GM12874 (cell line): ENCODE measurements around the gene DNASE2.

ENCODE experiments used
- TF ChIP-seq, protein P1 (sequence below): IDR thresholded peaks from 2 replicates; pipeline ENCODE4 v1.5.1; 2011; ENCODE audit warnings: low read depth, mild to moderate bottlenecking, control low read depth, low read length, moderate library complexity; ENCODE audit not compliant: insufficient read depth

Gene DNASE2

DNA sequence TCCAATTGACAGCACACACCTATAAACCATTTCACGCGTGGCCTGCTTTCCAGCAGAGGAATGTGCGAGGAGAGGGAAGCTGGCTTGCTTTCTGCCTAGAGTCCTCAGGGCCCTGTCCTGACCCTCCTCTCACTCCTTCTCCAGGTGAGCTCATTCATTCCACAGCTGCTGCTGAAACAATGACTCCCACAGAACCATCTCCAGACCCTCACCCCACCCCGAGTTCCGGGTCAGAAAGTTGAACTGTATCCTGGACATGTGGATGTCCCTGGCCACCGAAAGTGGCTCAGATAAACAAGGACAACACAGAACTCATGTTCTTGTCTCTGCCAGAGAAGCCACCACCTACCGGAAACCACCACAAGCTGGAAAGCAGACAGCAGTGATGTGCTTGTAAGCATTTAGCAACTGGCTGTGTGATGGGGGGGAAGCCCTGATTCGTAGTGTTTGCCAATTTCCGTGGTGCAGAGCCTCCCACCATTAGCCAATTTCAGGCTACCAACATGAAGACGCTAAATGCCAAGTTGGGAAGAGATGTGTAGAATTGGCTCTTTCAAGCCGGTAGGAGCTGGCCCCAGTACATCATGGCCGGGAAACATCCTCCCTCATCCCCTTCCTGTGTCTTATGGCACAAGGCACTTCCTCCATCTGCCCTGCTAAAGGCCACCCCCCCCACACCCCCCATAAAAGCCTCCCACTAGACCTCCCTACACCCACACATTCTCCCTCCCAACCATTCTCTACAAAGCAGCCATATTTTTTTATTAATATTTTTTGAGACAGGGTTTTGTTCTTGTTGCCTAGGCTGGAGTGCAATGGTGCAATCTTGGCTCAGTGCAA is 32.8 kb upstream of the DNASE2 start:
- TF ChIP-seq, protein P1, sequence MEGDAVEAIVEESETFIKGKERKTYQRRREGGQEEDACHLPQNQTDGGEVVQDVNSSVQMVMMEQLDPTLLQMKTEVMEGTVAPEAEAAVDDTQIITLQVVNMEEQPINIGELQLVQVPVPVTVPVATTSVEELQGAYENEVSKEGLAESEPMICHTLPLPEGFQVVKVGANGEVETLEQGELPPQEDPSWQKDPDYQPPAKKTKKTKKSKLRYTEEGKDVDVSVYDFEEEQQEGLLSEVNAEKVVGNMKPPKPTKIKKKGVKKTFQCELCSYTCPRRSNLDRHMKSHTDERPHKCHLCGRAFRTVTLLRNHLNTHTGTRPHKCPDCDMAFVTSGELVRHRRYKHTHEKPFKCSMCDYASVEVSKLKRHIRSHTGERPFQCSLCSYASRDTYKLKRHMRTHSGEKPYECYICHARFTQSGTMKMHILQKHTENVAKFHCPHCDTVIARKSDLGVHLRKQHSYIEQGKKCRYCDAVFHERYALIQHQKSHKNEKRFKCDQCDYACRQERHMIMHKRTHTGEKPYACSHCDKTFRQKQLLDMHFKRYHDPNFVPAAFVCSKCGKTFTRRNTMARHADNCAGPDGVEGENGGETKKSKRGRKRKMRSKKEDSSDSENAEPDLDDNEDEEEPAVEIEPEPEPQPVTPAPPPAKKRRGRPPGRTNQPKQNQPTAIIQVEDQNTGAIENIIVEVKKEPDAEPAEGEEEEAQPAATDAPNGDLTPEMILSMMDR, result no peak

DNA sequence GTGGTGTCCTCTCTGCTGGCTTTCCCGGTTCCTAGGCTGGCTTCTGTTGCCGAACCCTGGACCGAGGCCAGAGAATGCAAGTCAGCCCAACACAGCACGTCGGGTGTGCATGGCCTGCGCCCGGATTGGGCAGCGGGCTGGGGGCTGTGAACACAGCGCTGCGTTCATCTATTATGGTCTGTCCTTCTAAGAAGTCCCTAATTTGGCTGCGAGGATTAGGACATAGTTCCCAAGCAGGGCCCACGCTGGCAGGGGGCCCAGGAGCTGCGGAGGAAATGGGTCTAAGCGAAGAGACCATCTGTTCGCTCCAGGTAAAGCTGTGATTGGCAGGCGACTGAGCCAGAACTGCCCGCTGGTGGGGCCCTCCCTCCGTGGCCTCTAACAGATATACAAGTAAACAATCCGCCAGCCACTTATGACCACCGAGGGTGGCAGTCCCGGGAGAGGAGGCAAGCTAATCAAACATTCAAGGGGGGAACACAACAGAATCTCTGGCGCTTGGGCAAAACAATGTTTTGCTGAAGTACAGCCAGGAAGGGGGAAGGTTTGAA is 31.8 kb upstream of the DNASE2 start:
- TF ChIP-seq, protein P1, result no peak

DNA sequence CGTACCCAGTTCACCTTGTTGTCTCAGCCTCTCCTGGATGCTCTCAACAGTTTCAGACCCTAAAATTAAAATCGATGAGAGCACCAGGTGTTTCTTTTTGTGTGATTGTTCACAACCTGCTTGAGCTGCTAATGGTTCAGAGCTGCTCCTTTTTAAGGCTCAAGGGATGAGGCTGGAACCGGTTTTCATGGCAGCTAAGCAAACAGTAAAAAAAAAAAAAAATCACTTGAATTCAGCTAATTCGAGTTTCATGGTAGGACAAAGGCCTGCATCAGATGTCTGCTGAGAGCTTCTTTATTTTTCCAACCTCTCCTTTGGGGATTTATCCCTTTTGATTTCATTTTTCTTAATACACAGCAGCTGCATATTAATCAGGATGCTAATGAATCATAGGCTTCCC is 31.3 kb upstream of the DNASE2 start:
- TF ChIP-seq, protein P1, result no peak

DNA sequence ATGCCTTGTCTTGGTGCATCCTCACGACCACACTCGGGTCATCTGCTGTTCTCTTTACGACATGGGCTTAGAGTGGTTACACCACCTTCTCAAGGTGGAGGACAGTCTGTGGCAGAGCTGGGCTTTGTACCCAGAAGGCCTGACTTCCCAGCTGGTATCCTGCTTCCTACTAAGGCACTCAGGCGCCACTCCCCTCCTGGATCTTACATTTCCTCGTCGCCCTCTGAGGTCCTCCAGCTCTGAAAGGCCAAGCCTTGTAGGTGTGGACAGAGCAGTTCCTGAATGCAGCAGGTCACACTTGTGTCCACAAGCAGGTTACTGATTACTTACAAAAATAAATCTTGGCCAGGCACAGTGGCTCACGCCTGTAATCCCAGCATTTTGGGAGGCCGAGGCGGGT is 25.9 kb upstream of the DNASE2 start:
- TF ChIP-seq, protein P1, result no peak

DNA sequence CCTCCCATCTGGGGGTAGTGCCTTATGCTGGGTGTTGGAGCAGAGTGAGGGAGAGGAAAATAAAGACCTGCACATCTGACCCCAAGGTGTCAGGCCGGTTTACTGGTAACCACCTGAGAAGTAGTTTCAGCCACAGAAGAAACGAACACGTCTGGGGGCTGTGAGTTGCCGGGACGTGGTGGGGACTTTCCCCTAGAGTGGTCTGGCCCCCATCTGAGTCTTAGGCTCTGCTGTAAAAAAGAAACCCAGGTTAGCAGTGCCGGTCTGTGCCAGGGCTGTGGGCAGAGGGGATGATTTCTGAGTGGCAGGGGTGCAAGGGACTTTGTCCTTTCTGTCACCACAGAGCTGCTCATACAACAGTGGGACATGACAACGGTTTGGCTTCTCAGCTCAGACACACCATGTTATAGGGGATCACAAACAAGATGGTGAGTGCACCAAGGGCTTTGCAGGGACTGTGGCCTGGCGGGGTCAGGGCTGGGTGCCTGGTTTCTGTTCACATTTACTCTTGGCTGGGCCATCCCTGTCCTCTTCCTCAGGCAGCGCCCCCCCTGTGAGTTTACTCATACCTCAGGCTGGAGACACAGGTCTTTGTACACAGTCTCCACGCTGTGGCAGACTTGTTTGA is 18.8 kb upstream of the DNASE2 start:
- TF ChIP-seq, protein P1, result no peak

DNA sequence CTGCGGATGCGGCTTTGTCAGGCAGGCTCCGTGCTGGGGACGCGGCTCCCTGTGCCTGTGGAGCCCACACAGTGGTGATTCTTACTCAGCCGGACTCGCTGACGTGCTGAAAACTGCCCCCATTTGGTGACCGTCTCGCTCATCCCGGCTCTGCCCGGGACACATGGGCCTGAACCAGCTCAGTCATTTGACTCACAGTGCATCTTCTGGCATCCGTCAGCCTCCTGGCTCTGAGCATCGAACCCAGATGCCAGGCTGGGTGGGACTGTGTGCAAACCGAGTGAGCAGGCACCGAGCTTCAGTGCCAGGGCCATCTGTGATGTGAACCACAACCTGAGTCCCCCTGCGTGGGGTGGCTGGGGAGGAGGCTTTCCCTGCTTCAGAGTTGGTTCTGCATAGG is 15.2 kb upstream of the DNASE2 start:
- TF ChIP-seq, protein P1, result no peak

DNA sequence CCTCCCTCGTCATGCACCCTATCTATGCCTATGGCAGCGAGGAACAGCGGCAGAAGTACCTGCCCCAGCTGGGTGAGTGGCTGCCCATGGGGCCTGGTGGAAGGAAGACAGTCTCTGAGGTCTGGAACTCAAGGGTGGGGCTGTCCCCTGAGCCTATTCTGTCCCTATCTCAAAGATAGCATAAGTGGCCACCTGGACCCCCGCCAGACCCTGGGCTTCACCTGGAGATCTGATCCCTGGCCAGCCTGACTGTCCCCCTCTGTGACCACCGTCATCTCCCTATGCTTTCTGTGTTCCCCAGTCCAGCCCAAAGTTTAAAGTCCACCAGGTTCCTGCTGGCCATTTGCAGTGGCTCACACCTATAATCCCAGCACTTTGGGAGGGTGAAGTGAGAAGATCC is 12.3 kb upstream of the DNASE2 start:
- TF ChIP-seq, protein P1, result no peak
